HG03565 (cell line): Measurements from ENCODE around the gene NTMT1.
"Not testable (repeated sequence)": the region's sequence is repeated elsewhere in the genome, so short reads cannot be mapped to it uniquely, and the experiment has no call there.

Source experiments
- ATAC-seq: cut with Tn5 transposase; IDR thresholded peaks from one replicate; pipeline ENCODE4 v1.9.1; 2021; ENCODE audit warnings: mild to moderate bottlenecking, moderate library complexity; ENCODE audit not compliant: unreplicated experiment

NTMT1 gene

GRCh38 chr9:129626079-129626624 is at the start of gene NTMT1:
NTMT1 (plus strand) TSS chr9:129626163; CDS start chr9:129632704, 6,541 bp downstream.
- peak; percentile 68 for ATAC-seq

- no peak for ATAC-seq
Measured at GRCh38 chr9:129576546-129577543, 49.1 kb upstream of the NTMT1 start.

- no peak for ATAC-seq
Measured at GRCh38 chr9:129579294-129579693, 46.7 kb upstream of the NTMT1 start.

- no peak for ATAC-seq
Measured at GRCh38 chr9:129580211-129580915, 45.6 kb upstream of the NTMT1 start.

GRCh38 chr9:129581505-129582189 is 44.3 kb upstream of the NTMT1 start:
- no peak for ATAC-seq

- no peak for ATAC-seq
Measured at GRCh38 chr9:129582855-129583254, 43.1 kb upstream of the NTMT1 start.

GRCh38 chr9:129583308-129584038 is 42.5 kb upstream of the NTMT1 start:
- ATAC-seq: no peak

- ATAC-seq: no peak
Measured at GRCh38 chr9:129584136-129584535, 41.8 kb upstream of the NTMT1 start.

GRCh38 chr9:129585352-129585751 is 40.6 kb upstream of the NTMT1 start:
- ATAC-seq: no peak

- no peak for ATAC-seq
Measured at GRCh38 chr9:129586245-129586644, 39.7 kb upstream of the NTMT1 start.

- no peak for ATAC-seq
Measured at GRCh38 chr9:129586685-129587084, 39.3 kb upstream of the NTMT1 start.

- no peak for ATAC-seq
Measured at GRCh38 chr9:129587487-129588262, 38.3 kb upstream of the NTMT1 start.

GRCh38 chr9:129590466-129590865 is 35.5 kb upstream of the NTMT1 start:
- ATAC-seq: no peak

- ATAC-seq: no peak
Measured at GRCh38 chr9:129591916-129592315, 34.0 kb upstream of the NTMT1 start.

GRCh38 chr9:129592790-129593189 is 33.2 kb upstream of the NTMT1 start:
- not testable (repeated sequence) for ATAC-seq

GRCh38 chr9:129594632-129595031 is 31.3 kb upstream of the NTMT1 start:
- ATAC-seq: no peak

- ATAC-seq: no peak
Measured at GRCh38 chr9:129595311-129595741, 30.6 kb upstream of the NTMT1 start.

- no peak for ATAC-seq
Measured at GRCh38 chr9:129595903-129596540, 29.9 kb upstream of the NTMT1 start.
